VCaP (cell line): ENCODE measurements around the gene BNIP5.

ENCODE experiments used
- H3K27ac ChIP-seq: fragments of 450-650 bp; 2 replicates; pipeline ENCODE4 v1.5.1; 2017
- TF ChIP-seq, protein P1 (sequence below): fragments of 450-650 bp; conservative IDR thresholded peaks from 2 replicates; pipeline ENCODE4 v1.5.1; 2017; ENCODE audit warnings: mild to moderate bottlenecking, moderate library complexity

The BNIP5 gene

DNA sequence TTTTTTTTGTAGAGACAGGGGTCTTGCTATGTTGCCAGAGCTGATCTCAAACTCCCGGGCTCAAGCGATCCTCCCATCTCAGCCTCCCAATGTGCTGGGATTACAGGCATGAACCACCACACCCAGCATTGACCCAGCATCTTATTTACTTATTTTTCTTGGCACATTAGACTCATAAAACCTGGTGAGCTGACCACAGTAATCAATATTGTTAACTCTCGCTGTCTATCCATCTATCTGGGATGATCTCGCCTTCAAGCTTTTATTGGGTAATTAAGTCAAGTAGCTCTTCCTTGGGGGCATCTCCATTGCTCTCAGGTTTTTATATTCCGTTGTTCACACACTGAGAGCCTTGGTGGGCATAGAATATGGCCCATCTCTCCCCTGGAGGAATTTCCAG, 49.8 kb downstream of the BNIP5 start:
- TF ChIP-seq, protein P1, sequence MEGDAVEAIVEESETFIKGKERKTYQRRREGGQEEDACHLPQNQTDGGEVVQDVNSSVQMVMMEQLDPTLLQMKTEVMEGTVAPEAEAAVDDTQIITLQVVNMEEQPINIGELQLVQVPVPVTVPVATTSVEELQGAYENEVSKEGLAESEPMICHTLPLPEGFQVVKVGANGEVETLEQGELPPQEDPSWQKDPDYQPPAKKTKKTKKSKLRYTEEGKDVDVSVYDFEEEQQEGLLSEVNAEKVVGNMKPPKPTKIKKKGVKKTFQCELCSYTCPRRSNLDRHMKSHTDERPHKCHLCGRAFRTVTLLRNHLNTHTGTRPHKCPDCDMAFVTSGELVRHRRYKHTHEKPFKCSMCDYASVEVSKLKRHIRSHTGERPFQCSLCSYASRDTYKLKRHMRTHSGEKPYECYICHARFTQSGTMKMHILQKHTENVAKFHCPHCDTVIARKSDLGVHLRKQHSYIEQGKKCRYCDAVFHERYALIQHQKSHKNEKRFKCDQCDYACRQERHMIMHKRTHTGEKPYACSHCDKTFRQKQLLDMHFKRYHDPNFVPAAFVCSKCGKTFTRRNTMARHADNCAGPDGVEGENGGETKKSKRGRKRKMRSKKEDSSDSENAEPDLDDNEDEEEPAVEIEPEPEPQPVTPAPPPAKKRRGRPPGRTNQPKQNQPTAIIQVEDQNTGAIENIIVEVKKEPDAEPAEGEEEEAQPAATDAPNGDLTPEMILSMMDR, result no peak
- H3K27ac ChIP-seq, result no peak overlapping the region

DNA sequence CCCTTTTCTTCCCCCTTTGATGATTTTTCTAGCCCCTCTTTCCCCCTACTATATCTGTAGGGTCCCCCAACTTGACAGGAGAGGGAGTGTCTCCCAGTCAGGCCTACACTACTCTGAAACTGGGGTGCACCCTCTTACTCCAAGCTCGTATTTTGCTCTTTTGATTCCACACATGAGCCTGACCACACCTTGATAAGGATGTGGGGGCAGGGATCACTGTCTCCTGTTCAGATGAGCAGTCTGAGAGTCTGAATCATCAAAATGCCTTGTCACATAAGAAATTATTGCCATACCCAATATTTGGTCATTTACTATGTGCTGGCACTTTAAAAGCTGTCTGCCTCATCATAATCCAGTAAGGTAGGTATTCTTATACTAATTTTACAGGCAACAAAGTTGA, 50.9 kb downstream of the BNIP5 start:
- TF ChIP-seq, protein P1, result no peak
- no peak overlapping the region for H3K27ac ChIP-seq

DNA sequence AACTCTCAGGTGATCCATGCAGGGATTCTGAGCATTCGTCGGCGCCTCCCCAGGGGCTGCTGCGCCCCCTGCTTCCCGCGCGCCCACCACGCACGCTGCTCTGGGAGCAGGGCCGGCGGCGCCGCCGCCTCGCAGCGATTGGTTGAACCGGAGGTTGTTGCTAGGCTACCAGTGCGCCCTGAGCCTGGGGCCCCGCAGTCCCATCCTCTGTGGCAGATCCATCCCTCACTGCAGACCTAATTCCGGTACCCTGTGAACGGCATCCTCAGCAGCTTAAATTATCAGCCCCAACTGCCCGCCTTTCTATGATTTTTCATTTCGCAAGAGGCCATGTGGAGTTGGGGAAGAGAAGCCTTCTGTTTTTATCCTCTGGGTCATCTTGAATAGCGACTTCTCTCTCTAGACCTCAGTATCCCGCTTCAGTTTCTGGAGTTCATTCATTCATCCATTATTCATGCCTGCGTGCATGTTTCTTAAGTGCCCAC, 51.5 kb downstream of the BNIP5 start:
- TF ChIP-seq, protein P1, result no peak
- no peak overlapping the region for H3K27ac ChIP-seq

DNA sequence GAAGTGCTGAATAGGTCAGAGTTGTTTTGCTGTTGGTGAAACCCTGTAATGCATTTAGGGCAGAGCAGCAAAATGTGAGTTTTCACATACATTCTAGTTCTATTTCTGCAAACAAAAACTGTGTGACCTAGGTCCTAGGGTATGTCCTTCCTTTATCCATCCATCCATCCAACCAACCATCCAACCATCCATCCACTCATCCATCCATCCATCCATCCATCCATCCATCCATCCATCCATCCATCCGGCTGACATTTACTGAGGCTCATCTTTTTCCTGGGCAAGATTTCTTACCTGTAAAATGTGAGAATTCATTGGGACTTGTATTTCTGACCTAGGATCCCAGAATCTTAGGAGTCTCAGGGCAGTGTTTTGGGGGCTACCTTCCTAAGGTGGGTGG, 52.3 kb downstream of the BNIP5 start:
- TF ChIP-seq, protein P1, result no peak

DNA sequence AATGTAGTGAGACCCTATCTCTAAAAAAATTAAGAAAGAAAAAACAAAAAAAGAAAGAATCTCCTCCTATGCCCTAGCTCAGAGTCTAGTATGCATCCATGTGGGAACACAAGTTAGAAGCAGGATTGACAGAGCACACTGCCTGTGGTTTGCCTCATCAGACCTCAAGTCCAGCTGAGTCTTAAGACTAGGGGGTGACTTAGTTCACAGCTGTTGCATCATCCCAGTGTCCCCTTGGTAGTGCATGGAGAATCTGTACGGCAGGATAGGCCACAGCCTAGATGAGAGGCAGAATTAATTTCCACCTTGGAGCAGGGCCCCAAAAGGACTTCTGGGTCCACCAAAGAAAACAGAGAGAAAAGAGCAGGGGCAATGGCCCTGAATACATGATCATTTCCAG, 53.1 kb downstream of the BNIP5 start:
- TF ChIP-seq, protein P1, result no peak
- no peak overlapping the region for H3K27ac ChIP-seq

More for the DNA sequence above, 52.3 kb downstream of the BNIP5 start:
- no peak overlapping the region for H3K27ac ChIP-seq

DNA sequence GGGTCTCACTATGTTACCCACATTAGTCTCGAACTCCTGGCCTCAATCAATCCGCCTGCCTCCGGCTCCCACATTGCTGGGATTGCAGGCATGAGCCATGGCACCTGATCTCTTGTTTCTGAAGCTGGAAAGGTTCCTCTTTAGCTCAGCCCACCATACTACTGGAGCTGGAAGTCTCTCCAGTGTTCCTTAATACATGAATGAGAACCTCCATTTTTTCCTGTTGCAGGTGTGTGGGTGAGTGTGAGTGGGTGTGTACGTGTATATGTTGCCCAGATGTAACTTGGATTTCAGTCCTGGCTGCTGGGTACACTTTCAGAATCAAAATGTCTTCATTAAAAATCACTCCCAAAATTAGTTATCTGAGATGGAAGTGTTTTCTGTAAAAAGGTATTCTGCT, 55.7 kb downstream of the BNIP5 start:
- TF ChIP-seq, protein P1, result no peak
- no peak overlapping the region for H3K27ac ChIP-seq

DNA sequence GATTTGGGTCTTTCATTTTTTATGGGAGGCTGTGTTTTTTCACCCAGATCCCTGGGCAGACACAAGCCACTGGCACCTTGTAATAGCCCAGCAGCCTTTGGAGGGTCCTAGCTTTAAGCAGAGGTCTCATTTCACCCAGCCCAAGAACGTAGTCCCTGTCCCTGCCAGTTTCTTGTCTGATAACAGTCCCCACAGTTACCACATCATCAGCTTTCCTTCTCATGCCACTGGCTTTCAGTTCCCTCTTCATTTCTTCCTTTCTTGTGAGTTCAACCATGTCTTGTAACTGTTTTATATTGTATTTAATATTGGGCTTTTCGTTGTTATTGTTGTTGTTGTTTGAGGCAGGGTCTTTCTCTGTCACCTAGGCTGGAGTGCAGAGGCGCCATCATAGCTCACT, 56.2 kb downstream of the BNIP5 start:
- TF ChIP-seq, protein P1, result no peak

More for the DNA sequence above, 56.2 kb downstream of the BNIP5 start:
- no peak overlapping the region for H3K27ac ChIP-seq
